Heart left ventricle (tissue), 13 donors: ENCODE results near the gene CTPS2.

ENCODE experiments used
- POLR2A ChIP-seq, 2 donors: fragments of 450-650 bp; IDR thresholded peaks; one replicate each; pipeline ENCODE4 v1.6.1; 2017; ENCODE audit warnings: antibody characterized with exemption in 2 of 2, mild to moderate bottlenecking in 2 of 2, moderate library complexity in 2 of 2
- TF ChIP-seq, protein P1 (sequence below), 12 donors: fragments of 200-600 bp; sonication (generic) in 4 of 12; IDR thresholded peaks; one replicate each; pipeline versions ENCODE4 v1.5.0 to v1.8.0; 2018 to 2022; ENCODE audit warnings: antibody characterized with exemption in 12 of 12, mild to moderate bottlenecking in 5 of 12
- donor health status: ischemic (EF 13 %, LVEDD 7.1; RV severe dilation, severe dysfunction).
- donor health status: DM: no; HTN: yes; CAD: no.
- donor health status: DM: no; HTN: no; CAD: no.
- donor health status: ischemic (EF 25% LVEDD 6.9; RV normal size, moderate dysfunction).
- donor health status: ischemic (EF 25% LVEDD 5.7; RV mildly dilated, moderate dysfunction).
- donor health status: ischemic (EF 35%, LVEDD 5.7; RV mildly dilated, moderate dysfunction).
- donor health status: nonischemic (EF 11% LVEDD 7.7; RV severe dilation, severe dysfunction).
- donor health status: DM: yes; HTN: yes; CAD: no.
- donor health status: PGD.
- donor health status: ischemic (EF 29% LVEDD 5.4; RV normal size, mild dysfunction).
- donor health status: nonischemic (EF 23%, LVEDD 6.1; RV moderate dilation, normal function).

- TF ChIP-seq POLR2A (IDR thresholded peaks at IDR 0.05), result no peak
- TF ChIP-seq, protein P1, sequence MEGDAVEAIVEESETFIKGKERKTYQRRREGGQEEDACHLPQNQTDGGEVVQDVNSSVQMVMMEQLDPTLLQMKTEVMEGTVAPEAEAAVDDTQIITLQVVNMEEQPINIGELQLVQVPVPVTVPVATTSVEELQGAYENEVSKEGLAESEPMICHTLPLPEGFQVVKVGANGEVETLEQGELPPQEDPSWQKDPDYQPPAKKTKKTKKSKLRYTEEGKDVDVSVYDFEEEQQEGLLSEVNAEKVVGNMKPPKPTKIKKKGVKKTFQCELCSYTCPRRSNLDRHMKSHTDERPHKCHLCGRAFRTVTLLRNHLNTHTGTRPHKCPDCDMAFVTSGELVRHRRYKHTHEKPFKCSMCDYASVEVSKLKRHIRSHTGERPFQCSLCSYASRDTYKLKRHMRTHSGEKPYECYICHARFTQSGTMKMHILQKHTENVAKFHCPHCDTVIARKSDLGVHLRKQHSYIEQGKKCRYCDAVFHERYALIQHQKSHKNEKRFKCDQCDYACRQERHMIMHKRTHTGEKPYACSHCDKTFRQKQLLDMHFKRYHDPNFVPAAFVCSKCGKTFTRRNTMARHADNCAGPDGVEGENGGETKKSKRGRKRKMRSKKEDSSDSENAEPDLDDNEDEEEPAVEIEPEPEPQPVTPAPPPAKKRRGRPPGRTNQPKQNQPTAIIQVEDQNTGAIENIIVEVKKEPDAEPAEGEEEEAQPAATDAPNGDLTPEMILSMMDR (IDR thresholded peaks at IDR 0.05), result no peak
These were observed 154.0 kb downstream of the CTPS2 start for GRCh38 chrX:16558489-16558888.
